B cell (primary cell): ENCODE measurements around the gene CIC. TPM values are rescaled to one million over a fixed set of nuclear protein-coding genes. Genes with fewer than 3 reads are reported as not detected.

ENCODE experiments used
- ATAC-seq: fragments of 200-7000 bp; cut with Tn5 transposase; one replicate; pipeline ENCODE4 v1.10.0; 2021; ENCODE audit warnings: low read depth, mild to moderate bottlenecking, moderate number of reproducible peaks, moderate library complexity
- CTCF ChIA-PET: fragments of 350-600 bp; sonication (Branson Sonifier 250); formaldehyde crosslinking; loops from one replicate; lab custom pipeline; 2021; ENCODE audit warnings: antibody characterized with exemption, inconsistent platforms; lab: Charles Lee
- POLR2A ChIA-PET: fragments of 350-600 bp; sonication (Branson Sonifier 250); formaldehyde crosslinking; loops from one replicate; lab custom pipeline; 2021; ENCODE audit warnings: antibody characterized with exemption; lab: Charles Lee
- DNase-seq: peaks from one replicate; pipeline ENCODE4 v3.0.0; 2013
- H2AFZ ChIP-seq: 2 replicates; pipeline ENCODE4 v1.6.1; 2012; ENCODE audit warnings: mild to moderate bottlenecking, low read depth, low read length; ENCODE audit not compliant: insufficient read depth, poor library complexity, severe bottlenecking
- H3K27ac ChIP-seq, 2 donors: 1 replicate in 1 of 2; 2 replicates in 1 of 2; pipeline ENCODE4 v1.5.1; 2012 to 2013; ENCODE audit warnings: low read length in 2 of 2, mild to moderate bottlenecking in 2 of 2, moderate library complexity in 1 of 2
- H3K27me3 ChIP-seq, 4 experiments: fragments of 200-600 bp in 1 of 4; sonication (generic) in 1 of 4; replicated peaks in 1 of 4; 1 replicate in 2 of 4; 2 replicates in 2 of 4; pipeline versions ENCODE4 v1.6.1 to v1.7.0; 2013 to 2016; ENCODE audit warnings: low read length in 3 of 4, mild to moderate bottlenecking in 2 of 4, mixed read lengths in 1 of 4, moderate library complexity in 1 of 4; ENCODE audit not compliant: insufficient read depth in 4 of 4, control insufficient read depth in 3 of 4; ENCODE audit errors: control extremely low read depth in 1 of 4
- H3K36me3 ChIP-seq, 2 experiments: replicated peaks in 1 of 2; 1 replicate in 1 of 2; 2 replicates in 1 of 2; pipeline versions ENCODE4 v1.6.1 to v1.7.1; 2013; ENCODE audit warnings: low read length in 1 of 2; ENCODE audit not compliant: insufficient read depth in 2 of 2, control insufficient read depth in 1 of 2; ENCODE audit errors: control extremely low read depth in 1 of 2, extremely low read depth in 1 of 2
- H3K4me1 ChIP-seq, 2 donors: fragments of 200-600 bp in 1 of 2; sonication (generic) in 1 of 2; 1 replicate in 1 of 2; 2 replicates in 1 of 2; pipeline versions ENCODE4 v1.5.1 to v1.6.1; 2013 to 2017; ENCODE audit warnings: low read length in 2 of 2; ENCODE audit not compliant: control insufficient read depth in 2 of 2, insufficient read depth in 2 of 2
- H3K4me2 ChIP-seq: replicated peaks from 2 replicates; pipeline ENCODE3; 2012; ENCODE audit warnings: mild to moderate bottlenecking, low read depth, low read length; ENCODE audit not compliant: poor library complexity, severe bottlenecking
- H3K4me3 ChIP-seq, 5 experiments: fragments of 200-600 bp in 1 of 5; sonication (generic) in 1 of 5; 1 replicate in 3 of 5; 2 replicates in 2 of 5; pipeline versions ENCODE4 v1.5.1 to v1.7.0; 2011 to 2016; ENCODE audit warnings: low read length in 4 of 5, mild to moderate bottlenecking in 4 of 5, low read depth in 2 of 5, control low read depth in 1 of 5, moderate library complexity in 1 of 5; ENCODE audit not compliant: insufficient read depth in 1 of 5; ENCODE audit errors: control extremely low read depth in 1 of 5, extremely low read depth in 1 of 5
- H3K79me2 ChIP-seq: fragments of 200-600 bp; sonication (generic); one replicate; pipeline ENCODE4 v1.6.0; 2016; ENCODE audit warnings: low read length; ENCODE audit not compliant: control insufficient read depth, insufficient read depth
- H3K9ac ChIP-seq: fragments of 200-600 bp; sonication (generic); 2 replicates; pipeline ENCODE4 v1.6.1; 2017; ENCODE audit warnings: mild to moderate bottlenecking, low read length, moderate library complexity
- H3K9me3 ChIP-seq, 3 donors: one replicate each; pipeline versions ENCODE4 v1.6.1 to v1.7.1; 2013; ENCODE audit warnings: low read length in 2 of 3; ENCODE audit not compliant: control insufficient read depth in 2 of 3, insufficient read depth in 1 of 3; ENCODE audit errors: control extremely low read depth in 1 of 3
- H4K20me1 ChIP-seq: 2 replicates; pipeline ENCODE4 v1.6.0; 2012; ENCODE audit warnings: mild to moderate bottlenecking, low read length; ENCODE audit not compliant: insufficient read depth, control insufficient read depth, poor library complexity, severe bottlenecking
- H3K27ac Mint-ChIP-seq: one replicate; pipeline ENCODE4 v1.8.0; 2021; ENCODE audit warnings: mixed read lengths
- H3K27me3 Mint-ChIP-seq: one replicate; pipeline ENCODE4 v1.8.0; 2021; ENCODE audit warnings: mixed read lengths
- H3K4me1 Mint-ChIP-seq: one replicate; pipeline ENCODE4 v1.8.0; 2021; ENCODE audit warnings: mixed read lengths
- H3K4me3 Mint-ChIP-seq: one replicate; pipeline ENCODE4 v1.8.0; 2021; ENCODE audit warnings: mixed read lengths
- H3K9me3 Mint-ChIP-seq: one replicate; pipeline ENCODE4 v1.8.0; 2022; ENCODE audit warnings: mixed read lengths; ENCODE audit not compliant: insufficient read depth
- EZH2 ChIP-seq: IDR thresholded peaks from 2 replicates; pipeline ENCODE4 v1.6.1; 2012; ENCODE audit warnings: borderline replicate concordance, low read depth, mild to moderate bottlenecking, moderate library complexity, low read length; ENCODE audit not compliant: insufficient read depth, poor library complexity, severe bottlenecking
- WGBS: methylation state at CpG from one replicate; pipeline ENCODE4 v1.1.5; 2013; ENCODE audit warnings: missing lambda C conversion rate; ENCODE audit not compliant: insufficient coverage; 5-methylcytosine and 5-hydroxymethylcytosine counted together
- intact Hi-C: fragments of 100-400 bp; cut with micrococcal nuclease; formaldehyde crosslinking; loops from one replicate; pipeline ENCODE4 v1.10.0; 2022
- polyA plus RNA-seq: library from polyadenylated mRNA; depleted of rRNA; stranded (reverse); fragments of >200 nt; gene quantifications from 2 replicates; pipeline ENCODE4 v1.2.3, GENCODE V29; 2012
- total RNA-seq, 2 donors: library from RNA; stranded (reverse); fragments of 120-200 nt in 1 of 2; gene quantifications; 1 replicate in 1 of 2; 2 replicates in 1 of 2; pipeline versions ENCODE4 v1.2.3 to v1.2.4, GENCODE V29; 2013 to 2022
- TF ChIP-seq, protein P1 (sequence below): fragments of 200-600 bp; IDR thresholded peaks from one replicate; pipeline ENCODE4 v1.8.0; 2022; ENCODE audit warnings: antibody characterized with exemption, mild to moderate bottlenecking

Gene CIC
- total and polyA plus RNA-seq, 2 donors (not counting 1 experiment from before 2014, with no cell fraction given), result 75.7 to 119 TPM

DNA sequence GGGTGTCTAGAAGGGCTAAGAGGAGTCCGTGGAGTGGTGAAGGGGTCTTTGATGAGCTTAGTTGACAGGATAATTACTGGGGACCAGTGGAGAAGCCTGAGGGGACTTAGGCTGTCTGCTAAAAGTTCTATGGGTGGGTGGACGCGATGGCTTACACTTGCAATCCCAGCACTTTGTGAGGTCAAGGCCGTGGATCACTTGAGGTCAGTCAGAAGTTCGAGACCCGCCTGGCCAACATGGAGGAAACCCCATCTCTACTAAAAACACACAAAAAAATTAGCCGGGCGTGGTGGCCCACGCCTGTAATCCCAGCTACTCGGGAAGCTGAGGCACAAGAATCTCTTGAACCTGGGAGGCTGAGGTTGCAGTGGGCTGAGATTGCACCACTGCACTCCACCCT, 23.8 kb upstream of the CIC start:
- H3K9me3 ChIP-seq, result peaks cover 0 to 4% (median 0%) of the 10 kb centered on the region in 3 donors
- ChIA-PET CTCF (interaction anchor here (0.9 to 8.9 kb wide), 12 partner anchors 9 to 175 kb away, joined by 3 to 89 read pairs (median 4); partner anchors contain the start of gene POU2F2), POLR2A (interaction anchor here (0.7 to 2.6 kb wide), 3 partner anchors 23 to 68 kb away, joined by 3 to 5 read pairs (median 4); partner anchors contain the start of gene CIC)
- peak overlapping the region in 1 of 5 experiments; percentile 87 for H3K4me3 ChIP-seq
- peak overlapping the region; percentile 64 to 71 for H3K27ac ChIP-seq
- ATAC-seq (no peak), DNase-seq (no peak)
- H3K79me2 ChIP-seq, result peaks cover 19% of the 10 kb centered on the region
- H3K4me3 Mint-ChIP-seq, result peak overlapping the region; percentile 100
- H3K4me2 ChIP-seq, result peak overlapping the region; percentile 85
- peaks cover 2 to 16% of the 10 kb centered on the region in 2 experiments for H3K36me3 ChIP-seq
- H4K20me1 ChIP-seq, result peaks cover 26% of the 10 kb centered on the region
- intact Hi-C loops, result no loop called here
- TF ChIP-seq, protein P1, sequence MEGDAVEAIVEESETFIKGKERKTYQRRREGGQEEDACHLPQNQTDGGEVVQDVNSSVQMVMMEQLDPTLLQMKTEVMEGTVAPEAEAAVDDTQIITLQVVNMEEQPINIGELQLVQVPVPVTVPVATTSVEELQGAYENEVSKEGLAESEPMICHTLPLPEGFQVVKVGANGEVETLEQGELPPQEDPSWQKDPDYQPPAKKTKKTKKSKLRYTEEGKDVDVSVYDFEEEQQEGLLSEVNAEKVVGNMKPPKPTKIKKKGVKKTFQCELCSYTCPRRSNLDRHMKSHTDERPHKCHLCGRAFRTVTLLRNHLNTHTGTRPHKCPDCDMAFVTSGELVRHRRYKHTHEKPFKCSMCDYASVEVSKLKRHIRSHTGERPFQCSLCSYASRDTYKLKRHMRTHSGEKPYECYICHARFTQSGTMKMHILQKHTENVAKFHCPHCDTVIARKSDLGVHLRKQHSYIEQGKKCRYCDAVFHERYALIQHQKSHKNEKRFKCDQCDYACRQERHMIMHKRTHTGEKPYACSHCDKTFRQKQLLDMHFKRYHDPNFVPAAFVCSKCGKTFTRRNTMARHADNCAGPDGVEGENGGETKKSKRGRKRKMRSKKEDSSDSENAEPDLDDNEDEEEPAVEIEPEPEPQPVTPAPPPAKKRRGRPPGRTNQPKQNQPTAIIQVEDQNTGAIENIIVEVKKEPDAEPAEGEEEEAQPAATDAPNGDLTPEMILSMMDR, result no peak
- TF ChIP-seq EZH2, result no peak
- H3K4me1 ChIP-seq, result peaks cover 30 to 35% of the 10 kb centered on the region in 2 donors
- peak overlapping the region; percentile 77 for H3K9ac ChIP-seq
- H2AFZ ChIP-seq, result peak overlapping the region; percentile 90
- WGBS, result 87% methylated on average over 5 of the region's 10 CpGs
- no peaks in the 10 kb centered on the region for H3K27me3 ChIP-seq
- no peaks in the 10 kb centered on the region for H3K27me3 Mint-ChIP-seq
- H3K9me3 Mint-ChIP-seq, result no peaks in the 10 kb centered on the region
- peak overlapping the region; percentile 99 for H3K27ac Mint-ChIP-seq
- peaks cover 49% of the 10 kb centered on the region for H3K4me1 Mint-ChIP-seq

DNA sequence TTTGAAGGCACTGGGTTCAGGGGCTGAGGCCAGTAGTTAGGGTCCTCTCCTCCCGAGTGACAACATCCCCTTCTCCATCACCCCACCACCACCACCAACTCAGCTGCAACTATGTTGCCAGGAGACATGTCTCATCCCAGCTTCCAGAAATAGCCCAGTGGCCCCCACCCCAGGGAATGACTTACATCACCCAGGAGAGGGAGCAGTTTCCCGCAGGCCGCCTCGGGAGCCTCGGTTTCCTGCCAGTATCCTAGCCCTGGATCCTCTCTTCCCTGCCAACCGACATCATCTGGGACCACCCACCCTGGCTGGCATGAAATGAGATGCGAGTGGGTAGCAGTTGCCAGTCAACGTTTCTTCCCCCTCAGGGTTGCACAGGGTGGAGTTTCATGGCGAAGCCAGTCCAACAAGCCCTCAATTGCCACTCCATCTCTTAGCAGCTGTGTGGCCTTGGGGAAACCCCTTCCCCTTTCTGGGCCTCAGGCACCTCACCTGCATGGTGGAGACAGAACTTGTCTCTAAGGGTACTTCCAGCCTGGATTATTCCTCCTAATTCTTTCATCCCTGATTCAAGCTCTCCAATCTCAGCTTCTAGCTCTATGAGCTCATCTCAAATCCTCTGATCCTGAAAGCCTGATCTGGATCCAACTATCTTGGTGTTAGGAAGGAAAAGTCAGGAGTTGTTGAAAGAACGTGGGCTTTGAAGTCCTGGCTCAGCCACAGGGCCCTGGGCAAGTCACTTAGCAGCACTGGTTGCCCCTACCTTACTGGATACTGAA, 22.7 kb upstream of the CIC start:
- ChIA-PET CTCF (interaction anchor here (1.0 to 8.9 kb wide), 7 partner anchors 11 to 114 kb away, joined by 4 to 89 read pairs (median 5); no protein-coding TSS in a partner anchor), POLR2A (interaction anchor here (0.6 kb wide), 1 partner anchor 16 kb away, joined by 5 read pairs; no protein-coding TSS in a partner anchor)
- H3K9me3 ChIP-seq, result peaks cover 0 to 4% (median 0%) of the 10 kb centered on the region in 3 donors
- intact Hi-C loops, result no loop called here
- TF ChIP-seq, protein P1, result no peak
- no peak for TF ChIP-seq EZH2
- no peak overlapping the region for H3K4me3 ChIP-seq
- H2AFZ ChIP-seq, result no peak overlapping the region
- ATAC-seq (no peak), DNase-seq (peak; percentile 49)
- peaks cover 8% of the 10 kb centered on the region for H3K79me2 ChIP-seq
- H3K9ac ChIP-seq, result no peak overlapping the region
- Mint-ChIP-seq H3K4me1 (peaks cover 38% of the 10 kb centered on the region), H3K27me3 (no peaks in the 10 kb centered on the region), H3K4me3 (no peak overlapping the region), H3K9me3 (no peaks in the 10 kb centered on the region), H3K27ac (peak overlapping the region; percentile 59)
- H3K27ac ChIP-seq, result no peak overlapping the region
- H3K4me1 ChIP-seq, result peaks cover 19 to 33% of the 10 kb centered on the region in 2 donors
- H3K36me3 ChIP-seq, result peaks cover 2 to 15% of the 10 kb centered on the region in 2 experiments
- no peaks in the 10 kb centered on the region for H3K27me3 ChIP-seq
- H3K4me2 ChIP-seq, result no peak overlapping the region
- 45% methylated on average over 10 of the region's 10 CpGs for WGBS
- peaks cover 16% of the 10 kb centered on the region for H4K20me1 ChIP-seq
